WTC11 (cell line): ENCODE measurements around the gene NTSR1.

Experiments
- ETV6 ChIP-seq: sonication (generic); formaldehyde crosslinking; IDR thresholded peaks from 2 replicates; pipeline ENCODE4 v1.8.1; 2022; ENCODE audit warnings: mild to moderate bottlenecking, missing genetic modification reagents
- NR1H2 ChIP-seq: sonication (generic); formaldehyde crosslinking; IDR thresholded peaks from 2 replicates; pipeline ENCODE4 v1.9.0; 2021; ENCODE audit warnings: mild to moderate bottlenecking, moderate library complexity, missing genetic modification reagents
- RELA ChIP-seq: sonication (generic); formaldehyde crosslinking; IDR thresholded peaks from 2 replicates; pipeline ENCODE4 v1.8.1; 2022; ENCODE audit warnings: missing genetic modification reagents, mild to moderate bottlenecking, borderline replicate concordance
- TCF7 ChIP-seq: sonication (generic); formaldehyde crosslinking; IDR thresholded peaks from 2 replicates; pipeline ENCODE4 v1.8.0; 2022; ENCODE audit warnings: mild to moderate bottlenecking, low read depth, missing genetic modification reagents, moderate library complexity
- TEAD4 ChIP-seq: sonication (generic); formaldehyde crosslinking; IDR thresholded peaks from 2 replicates; pipeline ENCODE4 v1.8.0; 2022; ENCODE audit warnings: mild to moderate bottlenecking, missing genetic modification reagents
- TF ChIP-seq, protein P1 (sequence below): sonication (generic); formaldehyde crosslinking; IDR thresholded peaks from 2 replicates; pipeline ENCODE4 v1.8.0; 2022; ENCODE audit warnings: mild to moderate bottlenecking, missing genetic modification reagents
- TF ChIP-seq, protein P2 (sequence below): fragments of 200-600 bp; IDR thresholded peaks from 2 replicates; pipeline ENCODE4 v1.8.0; 2022; ENCODE audit warnings: antibody characterized with exemption
- TF ChIP-seq, protein P3 (sequence below): sonication (generic); formaldehyde crosslinking; IDR thresholded peaks from 2 replicates; pipeline ENCODE4 v1.8.1; 2023; ENCODE audit warnings: mild to moderate bottlenecking, missing genetic modification reagents
- TF ChIP-seq, protein P4 (sequence below): sonication (generic); formaldehyde crosslinking; IDR thresholded peaks from 2 replicates; pipeline ENCODE4 v1.8.1; 2023; ENCODE audit warnings: mild to moderate bottlenecking, missing genetic modification reagents, moderate library complexity

DNA sequence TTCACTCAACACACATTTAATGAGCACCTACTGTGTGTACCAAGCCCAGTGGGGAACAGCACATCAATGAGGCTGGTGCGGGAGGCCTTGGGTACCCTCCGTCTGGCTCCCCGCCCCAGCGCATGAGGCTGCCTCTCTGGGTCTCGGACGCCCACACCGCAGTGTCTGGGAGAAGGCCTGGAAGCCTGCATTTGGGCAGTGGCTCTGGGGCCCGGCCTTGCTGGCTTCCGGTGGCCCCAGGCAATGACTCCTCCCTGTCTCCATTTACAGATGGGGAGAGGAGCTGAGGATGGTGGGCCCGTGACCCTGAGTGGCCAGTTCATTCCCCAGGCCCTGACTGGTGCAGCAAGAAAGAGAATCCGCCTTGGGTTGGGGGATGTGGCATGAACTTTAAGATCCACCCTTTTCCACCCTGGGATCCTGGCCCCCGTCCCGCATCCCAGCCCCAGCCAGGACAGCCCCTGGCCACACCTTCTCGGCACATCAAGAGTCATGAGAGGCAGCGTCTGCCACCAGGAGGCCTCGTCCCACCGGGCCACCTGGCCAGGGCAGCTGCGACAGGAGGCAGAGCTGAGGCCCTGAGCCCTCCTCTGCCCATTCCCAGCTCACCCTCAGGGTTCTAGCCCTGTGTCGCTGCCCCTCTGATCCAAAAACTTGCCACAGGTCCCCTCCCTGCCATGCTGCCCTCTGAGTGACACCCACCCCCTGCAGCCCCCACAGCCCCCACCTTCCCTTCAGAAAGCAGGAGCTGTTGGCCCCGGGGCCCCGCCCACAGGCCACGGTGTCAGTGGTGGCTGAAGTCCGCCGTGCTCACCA, 70.2 kb downstream of the NTSR1 start:
- TF ChIP-seq, protein P1, sequence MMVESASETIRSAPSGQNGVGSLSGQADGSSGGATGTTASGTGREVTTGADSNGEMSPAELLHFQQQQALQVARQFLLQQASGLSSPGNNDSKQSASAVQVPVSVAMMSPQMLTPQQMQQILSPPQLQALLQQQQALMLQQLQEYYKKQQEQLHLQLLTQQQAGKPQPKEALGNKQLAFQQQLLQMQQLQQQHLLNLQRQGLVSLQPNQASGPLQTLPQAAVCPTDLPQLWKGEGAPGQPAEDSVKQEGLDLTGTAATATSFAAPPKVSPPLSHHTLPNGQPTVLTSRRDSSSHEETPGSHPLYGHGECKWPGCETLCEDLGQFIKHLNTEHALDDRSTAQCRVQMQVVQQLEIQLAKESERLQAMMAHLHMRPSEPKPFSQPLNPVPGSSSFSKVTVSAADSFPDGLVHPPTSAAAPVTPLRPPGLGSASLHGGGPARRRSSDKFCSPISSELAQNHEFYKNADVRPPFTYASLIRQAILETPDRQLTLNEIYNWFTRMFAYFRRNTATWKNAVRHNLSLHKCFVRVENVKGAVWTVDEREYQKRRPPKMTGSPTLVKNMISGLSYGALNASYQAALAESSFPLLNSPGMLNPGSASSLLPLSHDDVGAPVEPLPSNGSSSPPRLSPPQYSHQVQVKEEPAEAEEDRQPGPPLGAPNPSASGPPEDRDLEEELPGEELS (CRISPR knock-in tag), result no peak
- TF ChIP-seq, protein P2, sequence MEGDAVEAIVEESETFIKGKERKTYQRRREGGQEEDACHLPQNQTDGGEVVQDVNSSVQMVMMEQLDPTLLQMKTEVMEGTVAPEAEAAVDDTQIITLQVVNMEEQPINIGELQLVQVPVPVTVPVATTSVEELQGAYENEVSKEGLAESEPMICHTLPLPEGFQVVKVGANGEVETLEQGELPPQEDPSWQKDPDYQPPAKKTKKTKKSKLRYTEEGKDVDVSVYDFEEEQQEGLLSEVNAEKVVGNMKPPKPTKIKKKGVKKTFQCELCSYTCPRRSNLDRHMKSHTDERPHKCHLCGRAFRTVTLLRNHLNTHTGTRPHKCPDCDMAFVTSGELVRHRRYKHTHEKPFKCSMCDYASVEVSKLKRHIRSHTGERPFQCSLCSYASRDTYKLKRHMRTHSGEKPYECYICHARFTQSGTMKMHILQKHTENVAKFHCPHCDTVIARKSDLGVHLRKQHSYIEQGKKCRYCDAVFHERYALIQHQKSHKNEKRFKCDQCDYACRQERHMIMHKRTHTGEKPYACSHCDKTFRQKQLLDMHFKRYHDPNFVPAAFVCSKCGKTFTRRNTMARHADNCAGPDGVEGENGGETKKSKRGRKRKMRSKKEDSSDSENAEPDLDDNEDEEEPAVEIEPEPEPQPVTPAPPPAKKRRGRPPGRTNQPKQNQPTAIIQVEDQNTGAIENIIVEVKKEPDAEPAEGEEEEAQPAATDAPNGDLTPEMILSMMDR, result no peak
- TF ChIP-seq NR1H2 (CRISPR knock-in tag), result no peak
- no peak for TF ChIP-seq RELA (CRISPR knock-in tag)
- TF ChIP-seq, protein P3, sequence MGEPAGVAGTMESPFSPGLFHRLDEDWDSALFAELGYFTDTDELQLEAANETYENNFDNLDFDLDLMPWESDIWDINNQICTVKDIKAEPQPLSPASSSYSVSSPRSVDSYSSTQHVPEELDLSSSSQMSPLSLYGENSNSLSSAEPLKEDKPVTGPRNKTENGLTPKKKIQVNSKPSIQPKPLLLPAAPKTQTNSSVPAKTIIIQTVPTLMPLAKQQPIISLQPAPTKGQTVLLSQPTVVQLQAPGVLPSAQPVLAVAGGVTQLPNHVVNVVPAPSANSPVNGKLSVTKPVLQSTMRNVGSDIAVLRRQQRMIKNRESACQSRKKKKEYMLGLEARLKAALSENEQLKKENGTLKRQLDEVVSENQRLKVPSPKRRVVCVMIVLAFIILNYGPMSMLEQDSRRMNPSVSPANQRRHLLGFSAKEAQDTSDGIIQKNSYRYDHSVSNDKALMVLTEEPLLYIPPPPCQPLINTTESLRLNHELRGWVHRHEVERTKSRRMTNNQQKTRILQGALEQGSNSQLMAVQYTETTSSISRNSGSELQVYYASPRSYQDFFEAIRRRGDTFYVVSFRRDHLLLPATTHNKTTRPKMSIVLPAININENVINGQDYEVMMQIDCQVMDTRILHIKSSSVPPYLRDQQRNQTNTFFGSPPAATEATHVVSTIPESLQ, result no peak
- TF ChIP-seq, protein P4, sequence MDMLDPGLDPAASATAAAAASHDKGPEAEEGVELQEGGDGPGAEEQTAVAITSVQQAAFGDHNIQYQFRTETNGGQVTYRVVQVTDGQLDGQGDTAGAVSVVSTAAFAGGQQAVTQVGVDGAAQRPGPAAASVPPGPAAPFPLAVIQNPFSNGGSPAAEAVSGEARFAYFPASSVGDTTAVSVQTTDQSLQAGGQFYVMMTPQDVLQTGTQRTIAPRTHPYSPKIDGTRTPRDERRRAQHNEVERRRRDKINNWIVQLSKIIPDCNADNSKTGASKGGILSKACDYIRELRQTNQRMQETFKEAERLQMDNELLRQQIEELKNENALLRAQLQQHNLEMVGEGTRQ, result no peak
- no peak for TF ChIP-seq TEAD4
- TF ChIP-seq TCF7 (CRISPR knock-in tag), result no peak
- no peak for TF ChIP-seq ETV6 (CRISPR knock-in tag)
